Measurements from ENCODE around the gene ZNF708.
"Not testable (repeated sequence)": the region's sequence is repeated elsewhere in the genome, so short reads cannot be mapped to it uniquely, and the experiment has no call there.

The ZNF708 gene

GRCh38 chr19:21328885-21329605 lies at the start of gene ZNF708:
TSS of gene ZNF708 (minus strand) at chr19:21329410. CDS start at chr19:21329212, 198 bp downstream.
- peak; percentile 54 to 59 for DNase-seq (ENCODE audit: low read depth in 2 of 2)

DNA sequence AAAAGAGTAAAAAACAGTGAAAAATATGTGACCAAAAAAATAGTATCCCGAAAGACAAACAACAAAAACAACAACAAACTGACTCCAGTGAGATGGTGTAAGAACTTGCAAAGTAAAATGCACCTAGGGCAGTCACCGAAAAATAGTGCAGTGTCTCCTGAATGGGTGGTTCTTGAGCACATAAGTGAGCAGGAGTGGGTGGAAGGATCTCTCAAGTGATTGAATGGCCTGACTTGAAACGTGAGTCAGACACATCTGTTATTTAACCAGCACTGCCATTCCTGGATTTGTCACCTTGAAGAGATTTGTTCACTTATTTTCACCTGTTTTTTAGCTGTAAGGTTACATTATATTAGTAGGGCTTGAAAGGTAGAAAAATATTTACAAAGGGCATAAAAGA lies 33.1 kb upstream of the ZNF708 start:
- DNase-seq (ENCODE audit: low read depth in 2 of 2) = no peak

GRCh38 chr19:21358768-21359451 lies 29.7 kb upstream of the ZNF708 start, which contains the start of gene ZNF738:
TSS of gene ZNF738 (plus strand) at chr19:21359000. CDS start at chr19:21359141, 141 bp downstream.
- peak; percentile 66 to 67 for DNase-seq (ENCODE audit: low read depth in 2 of 2)

GRCh38 chr19:21352830-21353229 lies 23.6 kb upstream of the ZNF708 start:
- no peak for DNase-seq (ENCODE audit: low read depth in 2 of 2)

DNA sequence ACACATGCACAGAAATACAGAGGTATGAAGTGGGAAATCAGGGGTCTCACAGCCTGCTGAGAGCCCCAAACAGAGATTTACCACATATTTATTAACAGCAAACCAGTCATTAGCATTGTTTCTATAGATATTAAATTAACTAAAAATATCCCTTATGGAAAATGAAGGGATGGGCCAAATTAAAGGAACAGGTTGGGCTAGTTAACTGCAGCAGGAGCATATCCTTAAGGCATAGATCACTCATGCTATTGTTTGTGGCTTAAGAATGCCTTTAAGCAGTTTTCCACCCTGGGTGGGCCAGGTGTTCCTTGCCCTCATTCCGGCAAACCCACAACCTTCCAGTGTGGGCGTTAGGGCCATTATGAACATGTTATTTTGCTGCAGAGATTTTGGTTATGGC lies 15.6 kb upstream of the ZNF708 start:
- DNase-seq (ENCODE audit: low read depth in 2 of 2) = not testable (repeated sequence)

GRCh38 chr19:21335721-21336120 lies 6.5 kb upstream of the ZNF708 start:
- no peak for DNase-seq (ENCODE audit: low read depth in 2 of 2)

GRCh38 chr19:21328406-21328805 lies 804 bp downstream of the ZNF708 start:
- no peak for DNase-seq (ENCODE audit: low read depth in 2 of 2)

DNA sequence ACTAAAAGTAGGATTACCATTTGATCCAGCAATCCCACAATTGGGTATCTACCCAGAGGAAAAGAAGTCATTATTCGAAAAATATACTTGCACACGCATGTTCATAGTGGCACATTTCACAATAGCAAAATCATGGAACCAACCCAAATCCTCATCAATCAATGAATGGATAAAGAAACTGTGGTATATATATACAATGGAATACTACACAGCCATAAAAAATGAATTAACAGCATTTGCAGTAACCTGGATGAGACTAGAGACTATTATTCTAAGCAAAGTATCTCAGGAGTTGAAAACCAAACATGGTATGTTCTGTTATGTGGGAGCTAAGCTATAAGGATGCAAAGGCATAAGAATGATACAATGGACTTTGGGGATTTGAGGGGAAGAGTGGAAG lies 3.0 kb downstream of the ZNF708 start:
- no peak for DNase-seq (ENCODE audit: low read depth in 2 of 2)

DNA sequence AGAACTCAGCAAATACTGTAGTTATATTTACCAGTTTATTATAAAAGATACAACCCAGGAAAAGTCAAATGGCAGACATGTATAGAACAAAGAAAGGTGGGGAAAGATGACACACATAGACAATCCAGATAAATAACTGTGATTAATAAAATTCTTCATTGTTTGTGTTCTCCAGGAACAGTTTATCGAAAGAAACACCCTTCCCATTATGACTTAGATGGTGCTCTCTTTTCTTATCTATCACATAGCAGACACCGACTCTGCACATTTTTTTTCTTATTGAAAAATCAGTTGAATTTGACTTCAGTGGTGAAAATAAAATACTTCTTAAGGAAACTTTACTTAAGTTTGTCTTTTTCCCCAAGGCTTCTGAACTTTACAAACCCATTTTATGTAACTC lies 6.2 kb downstream of the ZNF708 start:
- DNase-seq (ENCODE audit: low read depth in 2 of 2) = no peak

DNA sequence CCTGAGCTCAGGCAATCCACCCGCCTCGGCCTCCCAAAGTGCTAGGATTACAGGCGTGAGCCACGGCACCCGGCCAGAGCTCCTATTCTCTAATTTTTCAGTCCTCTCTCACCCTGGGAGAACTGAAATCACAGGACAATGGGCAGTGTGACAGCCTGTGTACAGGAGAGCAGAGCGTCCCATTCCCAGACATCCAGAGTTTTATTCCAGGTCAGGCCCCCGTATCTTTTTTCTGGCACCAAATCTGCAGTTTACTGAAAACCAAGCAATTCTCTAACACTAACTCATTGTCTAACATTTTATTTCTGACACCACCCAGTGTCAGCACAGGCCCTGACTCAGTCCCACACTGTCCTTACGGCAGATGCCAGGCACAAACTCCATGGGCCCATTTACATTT lies 6.7 kb downstream of the ZNF708 start:
- no peak for DNase-seq (ENCODE audit: low read depth in 2 of 2)

DNA sequence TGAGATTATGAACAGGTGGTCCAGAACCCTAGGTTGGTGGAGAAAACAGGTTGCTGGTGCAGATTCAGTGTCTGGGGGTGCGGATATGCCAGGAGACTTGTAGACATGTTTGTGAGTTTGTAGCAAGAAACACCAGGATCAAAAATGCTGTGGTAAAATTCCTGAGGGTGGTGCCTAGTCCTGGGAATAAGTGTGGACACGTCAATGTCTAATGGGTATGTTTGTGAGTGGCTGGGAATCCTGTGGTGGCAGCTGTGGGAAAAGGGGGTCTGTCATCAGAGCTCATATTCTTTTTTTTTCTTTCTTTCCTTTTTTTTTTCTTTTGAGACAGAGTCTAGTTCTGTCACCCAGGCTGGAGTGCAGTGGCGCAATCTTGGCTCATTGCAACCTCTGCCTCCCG lies 7.2 kb downstream of the ZNF708 start:
- DNase-seq (ENCODE audit: low read depth in 2 of 2) = no peak

GRCh38 chr19:21321134-21321533 lies 8.1 kb downstream of the ZNF708 start:
- DNase-seq (ENCODE audit: low read depth in 2 of 2) = no peak

DNA sequence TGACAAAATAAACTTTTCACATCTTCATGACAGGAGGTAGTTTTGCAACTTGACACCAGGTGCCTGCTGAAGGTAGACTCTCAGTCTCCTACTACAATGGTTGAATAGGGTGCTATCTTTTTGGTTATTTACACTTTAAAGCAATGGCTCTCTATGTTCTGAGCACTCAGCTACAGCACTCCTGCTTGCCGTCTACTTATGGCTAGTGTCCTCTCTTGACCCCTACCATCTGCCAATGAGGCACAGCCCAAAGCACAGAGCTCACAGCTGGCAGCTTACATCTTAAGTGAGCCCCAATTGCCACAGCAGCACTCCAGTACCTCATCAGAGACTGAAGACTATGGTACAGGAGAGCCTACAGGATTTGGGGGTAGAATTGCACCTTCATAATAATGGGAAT lies 11.4 kb downstream of the ZNF708 start:
- no peak for DNase-seq (ENCODE audit: low read depth in 2 of 2)

GRCh38 chr19:21314676-21315075 lies 14.5 kb downstream of the ZNF708 start:
- DNase-seq (ENCODE audit: low read depth in 2 of 2) = no peak

DNA sequence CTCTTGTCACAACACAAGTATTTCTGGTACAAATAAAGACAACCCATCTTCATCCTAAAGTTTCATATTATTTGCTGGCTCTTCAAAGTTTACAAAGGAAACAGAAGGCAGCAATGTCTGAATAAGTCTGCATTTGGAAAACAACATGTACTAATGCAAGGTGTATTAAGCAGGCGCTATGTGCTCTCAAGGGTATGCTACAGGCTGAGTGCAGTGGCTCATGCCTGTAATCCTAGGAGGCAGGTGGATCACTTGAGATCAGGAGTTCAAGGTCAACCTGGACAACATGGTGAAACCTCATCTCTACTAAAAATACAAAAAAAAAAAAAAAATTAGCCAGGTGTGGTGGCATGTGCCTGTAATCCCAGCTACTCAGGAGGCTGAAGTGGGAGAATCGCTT lies 16.4 kb downstream of the ZNF708 start:
- not testable (repeated sequence) for DNase-seq (ENCODE audit: low read depth in 2 of 2)

- DNase-seq (ENCODE audit: low read depth in 2 of 2) = no peak
These were observed 20.4 kb downstream of the ZNF708 start for GRCh38 chr19:21308773-21309172.

- not testable (repeated sequence) for DNase-seq (ENCODE audit: low read depth in 2 of 2)
These were observed 22.2 kb downstream of the ZNF708 start for GRCh38 chr19:21306881-21307479.

DNA sequence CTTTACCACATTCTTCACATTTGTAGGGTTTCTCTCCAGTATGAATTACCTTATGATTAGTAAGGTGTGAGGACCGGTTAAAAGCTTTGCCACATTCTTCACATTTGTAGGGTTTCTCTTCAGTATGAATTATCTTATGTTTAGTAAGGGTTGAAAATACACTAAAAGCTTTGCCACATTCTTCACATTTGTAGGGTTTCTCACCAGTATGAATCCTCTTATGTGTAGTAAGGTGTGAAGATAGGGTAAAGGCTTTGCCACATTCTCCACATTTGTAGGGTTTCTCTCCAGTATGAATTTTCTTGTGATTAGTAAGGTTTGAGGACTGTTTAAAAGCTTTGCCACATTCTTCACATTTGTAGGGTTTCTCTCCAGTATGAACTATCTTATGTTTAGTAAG lies 35.4 kb downstream of the ZNF708 start:
- DNase-seq (ENCODE audit: low read depth in 2 of 2) = not testable (repeated sequence)

DNA sequence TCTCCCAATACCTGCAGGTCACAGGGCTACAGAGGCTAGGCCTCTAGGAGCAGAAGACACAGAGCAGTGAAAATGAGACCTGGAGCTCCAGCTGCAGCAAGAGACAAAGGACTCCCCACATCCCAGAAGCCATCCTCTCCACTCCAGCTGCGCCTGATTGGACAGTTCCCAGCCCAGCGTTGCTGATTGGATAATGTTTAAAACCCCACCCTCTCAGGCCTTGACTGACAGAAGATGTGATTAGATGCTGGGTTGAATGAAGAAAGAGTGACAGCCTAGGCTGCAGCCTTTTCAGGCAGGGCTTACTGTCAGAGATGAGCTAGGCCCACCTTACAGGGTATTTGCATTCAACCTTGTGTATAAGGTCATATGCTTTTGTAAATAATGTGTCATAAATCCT lies 59.4 kb downstream of the ZNF708 start:
- no peak for DNase-seq (ENCODE audit: low read depth in 2 of 2)

- no peak for DNase-seq (ENCODE audit: low read depth in 2 of 2)
These were observed 64.3 kb downstream of the ZNF708 start for GRCh38 chr19:21264891-21265290.

- no peak for DNase-seq (ENCODE audit: low read depth in 2 of 2)
These were observed 64.8 kb downstream of the ZNF708 start for GRCh38 chr19:21264416-21264815.

- DNase-seq (ENCODE audit: low read depth in 2 of 2) = not testable (repeated sequence)
These were observed 68.3 kb downstream of the ZNF708 start for GRCh38 chr19:21260848-21261381.

Data from stimulated activated CD8-positive, alpha-beta memory T cell treated with anti-CD3 and anti-CD28 coated beads, Interleukin-2, amount 100 ng/mL, for 1 hour (primary cell).